Cardiac muscle cell (in vitro differentiated cells and primary cell): ENCODE measurements around the gene IRAK1. TPM values are rescaled to one million over a fixed set of nuclear protein-coding genes. Genes with fewer than 3 reads are reported as not detected.

ENCODE experiments used
- DNase-seq, 2 donors: peaks; one replicate each; pipeline versions ENCODE4 v3.0.0 to v3.0.0-alpha.2; 2010 to 2017; ENCODE audit warnings: low read depth in 1 of 2, low spot score in 1 of 2
- H3K27ac ChIP-seq: fragments of 200-600 bp; sonication (generic); 2 replicates; pipeline ENCODE4 v1.5.1; 2016
- H3K27me3 ChIP-seq: fragments of 200-600 bp; sonication (generic); 2 replicates; pipeline ENCODE4 v1.6.0; 2016; ENCODE audit warnings: control low read depth
- H3K36me3 ChIP-seq: fragments of 200-600 bp; sonication (generic); 2 replicates; pipeline ENCODE4 v1.5.1; 2016; ENCODE audit warnings: control low read depth
- H3K4me1 ChIP-seq: fragments of 200-600 bp; sonication (generic); 2 replicates; pipeline ENCODE4 v1.8.1; 2017; ENCODE audit warnings: low read depth, mild to moderate bottlenecking, mixed run types
- H3K4me3 ChIP-seq: fragments of 200-600 bp; sonication (generic); 2 replicates; pipeline ENCODE4 v1.5.1; 2016; ENCODE audit warnings: mild to moderate bottlenecking
- H3K9me3 ChIP-seq: fragments of 200-600 bp; sonication (generic); 2 replicates; pipeline ENCODE4 v1.5.1; 2017; ENCODE audit warnings: low read depth, mild to moderate bottlenecking, control low read depth
- polyA plus RNA-seq: library from polyadenylated mRNA; unstranded; fragments of >200 nt; fragmentation: Nextera tagmentation; extraction: Ambion mirVana; gene quantifications from 2 replicates; pipeline ENCODE4 v1.2.1, GENCODE V29; 2016
- total RNA-seq: library from RNA; depleted of rRNA; stranded (reverse); fragments of >200 nt; gene quantifications from 2 replicates; pipeline ENCODE4 v1.2.3, GENCODE V29; 2016
- TF ChIP-seq, protein P1 (sequence below): IDR thresholded peaks from 2 replicates; pipeline ENCODE4 v1.5.1; 2012; ENCODE audit warnings: low read depth, mild to moderate bottlenecking, low read length

Gene IRAK1
- total and polyA plus RNA-seq, 2 experiments from 2014 or later, result 22.7 to 31.1 TPM

- H3K27ac ChIP-seq, result no peak overlapping the region
- TF ChIP-seq, protein P1, sequence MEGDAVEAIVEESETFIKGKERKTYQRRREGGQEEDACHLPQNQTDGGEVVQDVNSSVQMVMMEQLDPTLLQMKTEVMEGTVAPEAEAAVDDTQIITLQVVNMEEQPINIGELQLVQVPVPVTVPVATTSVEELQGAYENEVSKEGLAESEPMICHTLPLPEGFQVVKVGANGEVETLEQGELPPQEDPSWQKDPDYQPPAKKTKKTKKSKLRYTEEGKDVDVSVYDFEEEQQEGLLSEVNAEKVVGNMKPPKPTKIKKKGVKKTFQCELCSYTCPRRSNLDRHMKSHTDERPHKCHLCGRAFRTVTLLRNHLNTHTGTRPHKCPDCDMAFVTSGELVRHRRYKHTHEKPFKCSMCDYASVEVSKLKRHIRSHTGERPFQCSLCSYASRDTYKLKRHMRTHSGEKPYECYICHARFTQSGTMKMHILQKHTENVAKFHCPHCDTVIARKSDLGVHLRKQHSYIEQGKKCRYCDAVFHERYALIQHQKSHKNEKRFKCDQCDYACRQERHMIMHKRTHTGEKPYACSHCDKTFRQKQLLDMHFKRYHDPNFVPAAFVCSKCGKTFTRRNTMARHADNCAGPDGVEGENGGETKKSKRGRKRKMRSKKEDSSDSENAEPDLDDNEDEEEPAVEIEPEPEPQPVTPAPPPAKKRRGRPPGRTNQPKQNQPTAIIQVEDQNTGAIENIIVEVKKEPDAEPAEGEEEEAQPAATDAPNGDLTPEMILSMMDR, result no peak
- H3K27me3 ChIP-seq, result no peaks in the 10 kb centered on the region
- DNase-seq, result no peak
- no peak overlapping the region for H3K4me3 ChIP-seq
- H3K9me3 ChIP-seq, result no peaks in the 10 kb centered on the region
- no peaks in the 10 kb centered on the region for H3K36me3 ChIP-seq
- peaks cover 21% of the 10 kb centered on the region for H3K4me1 ChIP-seq
Measured at GRCh38 chrX:154018518-154019060, 1.1 kb downstream of the IRAK1 start.

DNA sequence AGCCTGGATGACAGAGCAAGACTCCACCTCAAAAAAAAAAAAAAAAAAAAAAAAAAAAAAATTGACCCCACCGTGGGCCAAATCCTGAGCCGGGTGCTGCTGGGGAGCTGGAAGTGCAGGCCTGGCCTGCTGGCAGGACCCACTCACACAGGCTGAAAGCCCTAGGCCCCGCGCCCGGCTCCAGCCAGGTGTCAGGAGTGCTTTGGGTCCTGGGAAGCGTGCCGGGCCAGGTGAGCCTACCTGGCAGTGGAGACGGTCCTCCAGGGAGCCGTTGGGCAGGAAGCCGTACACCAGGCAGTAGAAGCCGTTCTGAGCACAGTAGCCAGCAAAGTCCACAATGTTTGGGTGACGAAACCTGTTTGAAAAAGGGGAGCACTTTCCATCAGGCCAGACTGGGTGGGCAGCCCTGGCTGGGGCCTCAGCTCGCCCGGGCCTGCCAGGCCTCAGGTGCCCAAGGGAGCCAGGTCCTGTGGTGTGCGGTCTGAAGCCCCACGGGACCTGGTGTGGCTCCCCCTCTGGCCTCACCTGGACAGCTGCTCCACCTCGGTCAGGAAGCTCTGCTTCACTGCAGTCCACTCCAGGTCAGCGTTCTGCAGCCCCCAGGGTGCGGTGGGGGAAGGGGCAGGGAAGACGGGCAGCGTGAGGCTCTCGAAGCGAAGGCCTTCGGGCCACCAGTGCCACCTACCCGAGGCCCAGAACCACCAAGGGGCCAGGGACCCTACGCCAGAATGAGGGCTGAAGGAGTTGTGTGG, 1.8 kb downstream of the IRAK1 start:
- TF ChIP-seq, protein P1, result no peak
- no peaks in the 10 kb centered on the region for H3K27me3 ChIP-seq
- H3K36me3 ChIP-seq, result no peaks in the 10 kb centered on the region
- no peak for DNase-seq
- H3K4me3 ChIP-seq, result no peak overlapping the region
- peaks cover 15% of the 10 kb centered on the region for H3K4me1 ChIP-seq
- H3K9me3 ChIP-seq, result no peaks in the 10 kb centered on the region
- no peak overlapping the region for H3K27ac ChIP-seq

GRCh38 chrX:154016366-154017076, 3.2 kb downstream of the IRAK1 start:
- Histone ChIP-seq H3K9me3 (no peaks in the 10 kb centered on the region), H3K36me3 (no peaks in the 10 kb centered on the region), H3K27ac (no peak overlapping the region), H3K4me3 (no peak overlapping the region), H3K27me3 (no peaks in the 10 kb centered on the region), H3K4me1 (peaks cover 13% of the 10 kb centered on the region)
- no peak for DNase-seq
- TF ChIP-seq, protein P1, result no peak

DNA sequence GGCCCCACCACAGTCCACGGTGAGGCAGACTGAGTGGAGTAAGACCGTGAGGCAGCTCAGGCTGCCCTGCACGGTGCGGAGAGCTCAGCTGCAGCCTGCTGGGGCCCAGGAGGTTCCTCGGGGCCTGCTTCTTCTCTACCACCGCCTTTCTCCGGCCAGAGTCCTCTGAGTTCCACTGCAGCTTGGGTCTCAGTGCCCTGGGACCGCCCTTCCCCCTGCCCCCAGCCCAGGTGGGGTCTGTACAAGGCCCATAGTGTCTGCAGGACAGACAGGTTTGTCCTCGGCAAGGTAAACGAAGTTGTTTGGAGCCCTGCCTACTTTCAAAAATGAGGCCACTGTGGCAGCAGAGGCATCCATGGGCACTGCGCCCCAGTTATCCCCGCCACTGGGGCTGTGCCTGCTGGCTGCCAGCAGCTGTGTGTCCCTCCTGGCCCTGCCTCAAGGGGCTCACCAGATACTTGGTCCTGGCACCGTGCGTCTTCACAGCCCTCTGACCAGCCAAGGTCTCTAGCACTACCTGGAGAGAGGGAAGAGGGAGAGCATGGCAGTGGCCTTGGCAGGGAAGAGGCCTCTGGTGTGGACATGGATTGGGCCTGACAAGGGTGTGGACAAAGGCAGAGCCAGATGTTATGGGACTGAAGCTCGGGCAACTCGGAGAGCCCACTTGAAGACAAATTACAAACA, 4.0 kb downstream of the IRAK1 start:
- no peaks in the 10 kb centered on the region for H3K9me3 ChIP-seq
- TF ChIP-seq, protein P1, result no peak
- H3K4me1 ChIP-seq, result peaks cover 5% of the 10 kb centered on the region
- H3K27ac ChIP-seq, result no peak overlapping the region
- H3K27me3 ChIP-seq, result no peaks in the 10 kb centered on the region
- DNase-seq, result no peak
- H3K4me3 ChIP-seq, result no peak overlapping the region
- no peaks in the 10 kb centered on the region for H3K36me3 ChIP-seq
